NCI-H446 (cell line): ENCODE data around the gene RCHY1.
"Not testable (repeated sequence)": the region's sequence is repeated elsewhere in the genome, so short reads cannot be mapped to it uniquely, and the experiment has no call there.

Experiments used
- DNase-seq, 2 experiments: peaks; one replicate each; lab custom pipeline; 2025; lab: John Stamatoyannopoulos, UW

Gene RCHY1

GRCh38 chr4:75514131-75514948 is at the start of gene RCHY1, which contains the start of gene THAP6:
RCHY1 (minus strand) TSS chr4:75514403; CDS start chr4:75514286, 117 bp downstream.
THAP6 (plus strand) TSS chr4:75514473; CDS start chr4:75515453, 980 bp downstream.
- DNase-seq: peak; percentile 92 to 96

- no peak for DNase-seq
These were observed 47.6 kb upstream of the RCHY1 start for GRCh38 chr4:75561789-75562188.

DNA sequence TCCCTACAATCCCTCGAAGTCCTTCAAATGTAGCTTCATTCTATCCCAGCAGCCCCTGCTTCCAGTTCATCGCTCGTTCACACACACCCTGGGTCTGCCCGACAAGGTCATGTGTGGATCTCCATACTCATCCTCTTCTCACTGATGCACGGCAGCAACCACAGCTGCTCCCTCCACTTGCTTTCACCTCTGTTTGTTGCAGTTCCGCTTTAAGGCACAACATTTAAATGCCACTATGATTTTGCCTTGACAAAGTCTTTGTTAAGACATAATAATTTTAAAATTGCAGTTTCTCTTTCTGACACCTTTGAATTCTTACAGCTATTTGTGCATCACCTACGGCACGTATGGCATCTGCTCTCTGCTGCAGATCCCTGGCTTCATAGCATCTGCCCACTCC is 43.5 kb upstream of the RCHY1 start:
- DNase-seq: no peak

GRCh38 chr4:75555294-75556164 is 41.3 kb upstream of the RCHY1 start, which contains the start of gene ODAPH:
ODAPH (plus strand) TSS chr4:75556066; CDS start chr4:75556083, 17 bp downstream.
- no peak for DNase-seq

DNA sequence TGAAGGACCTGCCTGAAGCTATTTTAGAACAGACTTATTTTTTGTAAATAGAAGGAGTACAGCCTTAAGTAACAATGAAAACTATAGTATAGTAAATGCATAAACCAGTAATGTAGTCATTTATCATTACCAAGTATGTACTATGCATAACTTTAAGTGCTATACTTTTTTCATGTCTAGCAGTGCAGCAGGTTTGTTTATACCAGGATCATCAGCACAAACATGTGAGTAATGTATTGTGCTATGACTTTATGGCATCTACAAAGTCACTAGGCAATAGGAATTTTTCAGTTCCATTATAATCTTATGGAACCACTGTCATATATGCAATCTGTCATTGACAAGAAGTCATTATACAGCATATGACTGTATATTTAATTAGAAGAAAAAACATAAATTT is 38.2 kb upstream of the RCHY1 start:
- DNase-seq: no peak

DNA sequence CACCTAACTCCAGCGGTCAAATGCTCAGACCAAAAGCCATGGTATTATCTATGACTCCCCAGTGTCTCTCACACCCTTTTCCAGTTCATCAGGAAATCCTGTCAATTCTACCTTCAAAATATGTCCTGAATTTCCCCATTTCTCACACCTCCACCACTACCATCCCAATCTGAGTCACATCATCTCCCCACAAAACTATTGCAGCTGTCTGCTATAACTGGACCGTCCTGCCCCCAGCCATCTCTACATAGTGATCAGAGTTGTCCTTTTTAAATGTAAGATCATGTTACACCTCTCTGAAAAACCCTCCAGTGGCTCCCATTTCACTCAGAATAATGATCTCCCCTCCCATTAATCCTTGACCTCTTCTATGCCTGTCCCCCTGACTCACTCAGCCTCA is 34.8 kb upstream of the RCHY1 start:
- DNase-seq: no peak

- peak in 1 of 2 experiments; percentile 2 for DNase-seq
These were observed 33.6 kb upstream of the RCHY1 start for GRCh38 chr4:75547647-75548387.

- no peak for DNase-seq
These were observed 31.3 kb upstream of the RCHY1 start for GRCh38 chr4:75545526-75545925.

GRCh38 chr4:75544870-75545269 is 30.7 kb upstream of the RCHY1 start:
- no peak for DNase-seq

DNA sequence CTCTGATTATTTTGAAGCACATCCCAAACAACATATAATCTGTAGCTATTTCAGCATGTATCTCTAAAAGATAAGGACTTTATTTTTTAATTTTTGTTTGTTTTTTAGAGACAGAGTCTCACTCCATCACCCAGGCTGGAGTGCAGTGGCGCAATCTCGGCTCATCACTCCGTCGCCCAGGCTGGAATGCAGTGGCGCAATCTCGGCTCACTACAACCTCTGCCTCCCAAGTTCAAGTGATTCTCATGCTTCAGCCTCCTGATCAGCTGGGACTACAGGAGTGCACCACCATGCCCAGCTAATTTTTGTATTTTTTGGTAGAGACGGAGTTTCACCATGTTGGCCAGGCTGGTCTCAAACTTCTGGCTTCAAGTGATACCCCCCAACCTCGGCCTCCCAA is 30.0 kb upstream of the RCHY1 start:
- not testable (repeated sequence) for DNase-seq

DNA sequence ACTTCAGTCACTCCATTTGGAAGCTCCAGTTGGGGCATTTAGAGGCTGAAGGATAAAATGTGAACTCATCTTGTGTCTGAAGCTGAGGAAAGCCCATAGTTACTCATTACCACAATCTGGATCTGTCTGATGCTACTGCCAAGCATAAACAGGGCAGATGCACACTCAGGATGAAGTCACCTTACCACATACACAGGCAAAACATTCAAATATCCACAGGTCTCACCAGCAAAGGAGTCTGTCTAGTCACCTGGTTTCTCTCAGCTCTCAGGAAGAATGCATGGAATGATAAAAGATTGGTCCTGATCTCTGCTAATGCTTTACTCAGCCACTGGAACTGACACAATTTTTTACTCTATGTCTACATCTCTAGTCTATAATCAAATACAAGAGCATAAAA is 28.6 kb upstream of the RCHY1 start:
- DNase-seq: no peak

GRCh38 chr4:75537308-75537707 is 23.1 kb upstream of the RCHY1 start:
- DNase-seq: not testable (repeated sequence)

DNA sequence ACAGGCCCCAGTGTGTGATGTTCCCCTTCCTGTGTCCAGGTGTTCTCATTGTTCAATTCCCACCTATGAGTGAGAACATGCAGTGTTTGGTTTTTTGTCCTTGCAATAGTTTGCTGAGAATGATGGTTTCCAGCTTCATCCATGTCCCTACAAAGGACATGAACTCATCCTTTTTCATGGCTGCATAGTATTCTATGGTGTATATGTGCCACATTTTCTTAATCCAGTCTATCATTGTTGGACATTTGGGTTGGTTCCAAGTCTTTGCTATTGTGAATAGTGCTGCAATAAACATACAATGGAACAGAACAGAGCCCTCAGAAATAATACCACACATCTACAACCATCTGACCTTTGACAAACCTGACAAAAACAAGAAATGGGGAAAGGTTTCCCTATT is 19.7 kb upstream of the RCHY1 start:
- not testable (repeated sequence) for DNase-seq

DNA sequence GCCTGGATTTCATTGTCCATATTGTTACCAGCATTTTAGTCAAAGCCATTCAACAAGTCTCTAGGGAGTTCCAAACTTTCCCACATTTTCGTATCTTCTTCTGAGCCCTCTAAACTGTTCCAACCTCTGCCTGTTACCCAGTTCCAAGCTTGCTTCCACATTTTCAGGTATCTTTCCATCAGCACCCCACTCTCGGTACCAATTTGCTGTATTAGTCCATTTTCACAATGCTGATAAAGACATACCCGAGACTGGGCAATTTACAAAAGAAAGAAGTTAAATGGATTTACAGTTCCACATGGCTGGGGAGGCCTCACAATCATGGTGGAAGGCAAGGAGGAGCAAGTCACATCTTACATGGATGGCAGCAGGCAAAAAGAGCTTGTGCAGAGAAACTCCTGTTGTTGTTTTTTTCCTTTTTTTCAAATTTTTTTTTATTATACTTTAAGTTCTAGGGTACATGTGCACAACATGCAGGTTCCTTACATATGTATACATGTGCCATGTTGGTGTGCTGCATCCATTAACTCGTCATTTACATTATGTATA is 19.2 kb upstream of the RCHY1 start:
- not testable (repeated sequence) for DNase-seq

GRCh38 chr4:75531536-75532143 is 17.4 kb upstream of the RCHY1 start:
- DNase-seq: not testable (repeated sequence)

GRCh38 chr4:75530556-75531322 is 16.5 kb upstream of the RCHY1 start:
- DNase-seq: no peak

DNA sequence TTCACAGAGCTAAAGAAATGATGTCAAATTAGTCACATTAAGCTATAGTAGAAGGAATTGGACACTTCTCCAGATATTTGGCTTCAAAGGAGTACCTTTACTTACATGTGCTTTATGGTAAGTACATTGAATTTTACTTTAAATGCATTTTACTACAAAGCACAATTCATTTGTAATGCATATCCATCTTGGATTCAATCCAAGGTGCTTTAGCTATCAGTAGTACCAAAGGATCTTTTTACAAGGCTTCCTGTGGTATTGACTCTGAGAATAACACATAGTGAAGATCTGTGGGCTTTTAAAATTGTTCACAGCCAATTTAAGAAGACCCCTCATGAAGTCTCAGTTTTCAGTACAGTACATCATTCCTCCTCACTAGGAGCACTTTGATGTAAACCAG is 13.3 kb upstream of the RCHY1 start:
- no peak for DNase-seq

DNA sequence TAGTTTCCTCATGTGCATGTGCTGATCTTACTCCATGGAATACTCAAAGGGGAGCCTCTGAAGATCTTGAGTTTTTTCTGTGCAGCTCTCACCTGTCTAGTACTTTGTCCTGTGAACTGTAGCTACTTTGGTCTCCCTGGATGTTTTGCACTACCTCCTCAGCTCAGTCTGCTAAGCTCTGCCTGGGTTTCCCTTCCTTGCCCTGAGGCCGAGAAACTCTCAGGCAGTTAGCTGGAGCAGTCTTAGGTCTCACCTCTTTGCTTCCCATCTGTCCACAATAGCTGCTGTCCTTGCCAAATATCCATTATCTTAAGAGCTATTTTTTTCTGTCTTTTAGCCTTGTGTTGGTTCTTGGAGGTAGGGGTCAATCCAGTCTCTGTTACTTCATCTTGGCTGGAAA is 11.7 kb upstream of the RCHY1 start:
- no peak for DNase-seq

- DNase-seq: no peak
These were observed 10.9 kb upstream of the RCHY1 start for GRCh38 chr4:75525086-75525485.

- DNase-seq: not testable (repeated sequence)
These were observed 5.2 kb upstream of the RCHY1 start for GRCh38 chr4:75519452-75519851.

- DNase-seq: no peak
These were observed 1.9 kb upstream of the RCHY1 start for GRCh38 chr4:75516144-75516543.
